SH-SY5Y (cell line): ENCODE data around the gene SLIT1.

ENCODE experiments used
- GATA2 ChIP-seq: IDR thresholded peaks from 2 replicates; pipeline ENCODE4 v1.6.1; 2011; ENCODE audit warnings: mild to moderate bottlenecking, low read depth, low read length
- GATA3 ChIP-seq: IDR thresholded peaks from 2 replicates; pipeline ENCODE4 v1.6.1; 2011; ENCODE audit warnings: low read depth, mild to moderate bottlenecking, low read length, moderate library complexity

GRCh38 chr10:97136756-97137155, 49.0 kb downstream of the SLIT1 start:
- TF ChIP-seq GATA2: no peak
- TF ChIP-seq GATA3: no peak
